Activated CD4-positive, alpha-beta T cell treated with anti-CD3 and anti-CD28 coated beads, Interleukin-2, amount 10 ng/mL, durations not matched to agents 7 days and 5 days (primary cell): ENCODE data around the gene TPD52L1. TPM values are rescaled to one million over a fixed set of nuclear protein-coding genes. Genes with fewer than 3 reads are reported as not detected.

Source experiments
- CTCF ChIA-PET: fragments of 350-600 bp; sonication (Branson Sonifier 250); formaldehyde crosslinking; loops from one replicate; lab custom pipeline; 2021; ENCODE audit warnings: antibody characterized with exemption; lab: Charles Lee
- POLR2A ChIA-PET: fragments of 350-600 bp; sonication (Branson Sonifier 250); formaldehyde crosslinking; loops from one replicate; lab custom pipeline; 2021; ENCODE audit warnings: antibody characterized with exemption; lab: Charles Lee
- DNase-seq: peaks from one replicate; pipeline ENCODE4 v3.0.0-alpha.2; 2020
- H3K27ac Mint-ChIP-seq: one replicate; pipeline ENCODE4 v1.8.0; 2021; ENCODE audit warnings: mild to moderate bottlenecking, moderate library complexity, mixed read lengths
- H3K27me3 Mint-ChIP-seq: one replicate; pipeline ENCODE4 v1.8.0; 2021; ENCODE audit warnings: mixed read lengths
- H3K36me3 Mint-ChIP-seq: one replicate; pipeline ENCODE4 v1.8.0; 2021; ENCODE audit warnings: low read depth, mixed read lengths
- H3K4me1 Mint-ChIP-seq: one replicate; pipeline ENCODE4 v1.8.0; 2021; ENCODE audit warnings: mixed read lengths
- H3K4me3 Mint-ChIP-seq: one replicate; pipeline ENCODE4 v1.8.0; 2021; ENCODE audit warnings: mild to moderate bottlenecking, moderate library complexity, mixed read lengths
- H3K9me3 Mint-ChIP-seq: one replicate; pipeline ENCODE4 v1.8.0; 2021; ENCODE audit warnings: mixed read lengths
- total RNA-seq, 2 experiments: library from RNA; stranded (reverse); gene quantifications; one replicate each; pipeline ENCODE4 v1.2.3, GENCODE V29; 2021

Gene TPD52L1
- total RNA-seq, 2 experiments from 2014 or later = not detected

DNA sequence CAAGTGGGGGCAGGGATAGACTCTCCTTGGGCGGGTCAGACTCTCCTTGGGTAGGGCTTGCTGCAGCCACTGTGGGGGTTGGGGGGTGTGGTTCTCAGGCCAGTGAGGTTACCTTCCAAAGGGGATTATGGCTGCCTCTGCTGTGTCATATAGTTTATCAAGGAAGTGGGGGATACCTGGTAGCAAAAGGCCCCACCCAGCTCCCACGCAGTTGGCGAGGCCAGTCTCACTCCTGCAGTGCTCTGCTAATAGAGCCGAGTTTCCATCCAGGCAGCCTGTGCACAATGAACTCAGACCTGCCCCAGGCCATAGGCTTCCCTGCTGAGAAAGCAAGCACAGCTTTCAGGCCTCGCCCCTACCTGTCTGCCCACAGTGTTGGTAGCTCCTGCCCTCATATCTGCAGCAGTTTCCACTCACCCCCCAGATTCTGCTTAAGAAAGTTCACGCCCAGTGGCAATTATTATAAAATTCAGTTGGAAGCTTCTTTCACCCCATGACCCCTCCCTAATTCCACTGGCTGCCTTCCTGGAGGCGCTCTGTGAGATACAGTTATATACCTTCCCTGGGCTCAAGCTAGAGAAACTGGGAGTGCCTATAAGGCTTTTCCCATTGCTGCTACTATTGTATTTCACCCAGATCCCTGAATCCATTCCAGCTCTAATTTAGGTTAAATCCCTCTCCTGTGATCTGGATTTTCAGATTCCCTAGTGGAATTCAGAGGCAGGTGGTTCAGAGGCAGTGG lies 92.1 kb downstream of the TPD52L1 start:
- Mint-ChIP-seq H3K36me3 (no peaks in the 10 kb centered on the region), H3K27me3 (peaks cover 21% of the 10 kb centered on the region), H3K9me3 (peaks cover 16% of the 10 kb centered on the region), H3K4me1 (no peaks in the 10 kb centered on the region), H3K27ac (no peak overlapping the region), H3K4me3 (no peak overlapping the region)
- no peak for DNase-seq
- ChIA-PET POLR2A (no interaction called here), CTCF (no interaction called here)

DNA sequence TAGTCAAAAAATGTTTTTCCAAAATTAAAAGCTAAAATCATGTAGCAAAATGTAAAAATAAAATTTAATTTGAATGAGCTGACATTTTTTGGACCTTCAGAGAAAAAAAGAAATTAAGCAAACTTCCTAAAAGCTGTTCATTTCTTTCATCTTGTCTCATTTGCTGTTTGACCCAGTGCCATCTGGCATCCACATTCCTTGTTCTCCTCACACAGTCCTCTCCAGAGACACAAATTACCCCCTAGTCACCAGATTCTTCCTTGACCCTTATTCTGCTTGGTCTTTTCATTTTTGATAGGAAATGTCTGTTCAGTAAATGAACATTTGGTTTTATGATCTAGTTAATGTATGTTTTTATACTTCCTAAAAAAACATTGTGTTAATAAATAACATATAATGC lies 93.0 kb downstream of the TPD52L1 start:
- ChIA-PET CTCF (no interaction called here), POLR2A (no interaction called here)
- Mint-ChIP-seq H3K36me3 (no peaks in the 10 kb centered on the region), H3K27me3 (peaks cover 20% of the 10 kb centered on the region), H3K4me3 (no peak overlapping the region), H3K27ac (no peak overlapping the region), H3K9me3 (peaks cover 10% of the 10 kb centered on the region), H3K4me1 (no peaks in the 10 kb centered on the region)
- no peak for DNase-seq

DNA sequence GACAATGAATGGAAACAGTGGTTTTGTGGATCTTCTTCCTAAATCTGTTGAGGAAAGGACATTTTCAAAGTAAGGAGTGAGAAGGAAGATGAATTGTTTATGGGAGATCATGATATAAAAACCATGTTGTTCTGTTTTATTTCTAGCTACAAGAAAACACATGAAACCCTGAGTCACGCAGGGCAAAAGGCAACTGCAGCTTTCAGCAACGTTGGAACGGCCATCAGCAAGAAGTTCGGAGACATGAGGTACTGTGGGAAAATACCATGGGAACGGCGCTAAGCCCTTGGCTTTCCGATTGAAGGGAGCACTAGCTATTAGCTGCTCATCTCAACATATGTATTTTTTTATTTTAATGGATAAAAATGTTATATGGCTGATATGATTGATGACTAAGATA lies 94.6 kb downstream of the TPD52L1 start:
- Mint-ChIP-seq H3K9me3 (peaks cover 1% of the 10 kb centered on the region), H3K27ac (no peak overlapping the region), H3K36me3 (no peaks in the 10 kb centered on the region), H3K4me3 (no peak overlapping the region), H3K27me3 (peaks cover 12% of the 10 kb centered on the region), H3K4me1 (no peaks in the 10 kb centered on the region)
- ChIA-PET CTCF (no interaction called here), POLR2A (no interaction called here)
- no peak for DNase-seq

DNA sequence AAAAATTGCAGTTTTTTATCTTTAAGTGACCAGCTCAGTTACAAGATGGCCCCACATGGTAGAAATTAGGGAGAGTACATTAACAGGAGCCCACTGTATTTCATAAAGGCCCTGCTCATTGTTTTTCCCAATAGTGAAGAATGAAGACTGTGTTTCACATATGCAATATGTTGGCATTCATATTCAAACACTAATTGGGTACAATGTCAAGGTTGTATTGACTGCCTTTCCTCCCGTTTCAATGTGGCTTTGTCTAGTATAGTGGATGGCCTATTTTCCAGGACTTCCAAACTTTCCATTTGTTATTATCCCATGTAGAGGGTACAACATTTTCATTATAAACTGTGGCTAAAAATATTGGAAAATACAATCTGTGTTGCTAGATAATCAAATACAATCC lies 96.9 kb downstream of the TPD52L1 start:
- H3K27ac Mint-ChIP-seq = no peak overlapping the region
- no peak for DNase-seq
- no peaks in the 10 kb centered on the region for H3K9me3 Mint-ChIP-seq
- ChIA-PET CTCF (no interaction called here), POLR2A (no interaction called here)
- H3K36me3 Mint-ChIP-seq = no peaks in the 10 kb centered on the region
- peaks cover 11% of the 10 kb centered on the region for H3K27me3 Mint-ChIP-seq
- no peaks in the 10 kb centered on the region for H3K4me1 Mint-ChIP-seq
- no peak overlapping the region for H3K4me3 Mint-ChIP-seq

GRCh38 chr6:125251516-125252220 lies 98.1 kb downstream of the TPD52L1 start:
- Mint-ChIP-seq H3K9me3 (no peaks in the 10 kb centered on the region), H3K4me3 (no peak overlapping the region), H3K27me3 (peaks cover 9% of the 10 kb centered on the region), H3K27ac (no peak overlapping the region), H3K4me1 (no peaks in the 10 kb centered on the region), H3K36me3 (no peaks in the 10 kb centered on the region)
- ChIA-PET CTCF (no interaction called here), POLR2A (no interaction called here)
- no peak for DNase-seq

GRCh38 chr6:125252891-125253290 lies 99.3 kb downstream of the TPD52L1 start:
- Mint-ChIP-seq H3K36me3 (no peaks in the 10 kb centered on the region), H3K4me3 (no peak overlapping the region), H3K4me1 (no peaks in the 10 kb centered on the region), H3K9me3 (no peaks in the 10 kb centered on the region), H3K27ac (no peak overlapping the region), H3K27me3 (peaks cover 5% of the 10 kb centered on the region)
- ChIA-PET CTCF (no interaction called here), POLR2A (no interaction called here)
- DNase-seq = no peak

DNA sequence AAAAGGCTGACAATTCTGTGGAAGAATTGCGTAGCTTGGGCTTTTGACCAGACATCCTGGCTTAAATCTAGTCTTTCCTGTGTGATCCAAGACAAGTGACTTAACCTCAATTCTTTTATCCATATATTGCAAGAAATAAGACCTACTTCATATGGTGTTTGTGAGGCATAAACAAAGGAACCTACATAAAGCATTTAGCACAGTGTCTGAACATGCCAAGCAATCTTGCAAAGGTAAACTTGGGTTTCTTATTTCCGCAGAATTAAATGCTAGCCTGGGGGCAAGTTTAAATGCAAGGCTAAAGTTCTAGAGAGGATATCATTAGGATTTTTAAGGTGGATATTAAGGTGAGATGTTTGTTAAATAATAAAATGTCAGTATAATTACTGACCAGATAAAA lies 100.3 kb downstream of the TPD52L1 start:
- Mint-ChIP-seq H3K27me3 (peaks cover 2% of the 10 kb centered on the region), H3K9me3 (no peaks in the 10 kb centered on the region), H3K36me3 (no peaks in the 10 kb centered on the region), H3K4me1 (no peaks in the 10 kb centered on the region), H3K4me3 (no peak overlapping the region), H3K27ac (no peak overlapping the region)
- no peak for DNase-seq
- ChIA-PET POLR2A (no interaction called here), CTCF (no interaction called here)

DNA sequence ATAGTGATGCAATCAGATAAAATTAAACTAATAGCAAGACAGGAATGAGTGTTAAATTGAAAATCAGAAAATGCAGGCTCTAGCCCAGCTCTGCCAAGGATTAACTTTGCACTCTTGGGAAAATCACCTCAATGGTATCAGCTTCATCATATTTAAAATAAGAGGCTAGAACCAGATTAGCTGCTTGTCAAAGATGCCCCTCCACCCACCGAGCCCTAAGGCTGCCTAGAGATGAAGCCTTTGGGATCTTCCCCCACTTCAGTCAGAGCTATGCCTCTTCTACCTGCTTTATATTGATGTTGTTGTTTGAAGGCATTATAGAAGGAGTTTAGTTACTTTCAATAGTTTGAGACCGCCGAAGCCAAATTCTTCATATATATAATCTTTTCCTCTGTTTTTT lies 100.7 kb downstream of the TPD52L1 start:
- H3K4me3 Mint-ChIP-seq = no peak overlapping the region
- POLR2A ChIA-PET = no interaction called here
- H3K27me3 Mint-ChIP-seq = peaks cover 2% of the 10 kb centered on the region
- no peaks in the 10 kb centered on the region for H3K9me3 Mint-ChIP-seq
- CTCF ChIA-PET = no interaction called here
- H3K4me1 Mint-ChIP-seq = no peaks in the 10 kb centered on the region
- H3K36me3 Mint-ChIP-seq = no peaks in the 10 kb centered on the region
- no peak for DNase-seq
- H3K27ac Mint-ChIP-seq = no peak overlapping the region

DNA sequence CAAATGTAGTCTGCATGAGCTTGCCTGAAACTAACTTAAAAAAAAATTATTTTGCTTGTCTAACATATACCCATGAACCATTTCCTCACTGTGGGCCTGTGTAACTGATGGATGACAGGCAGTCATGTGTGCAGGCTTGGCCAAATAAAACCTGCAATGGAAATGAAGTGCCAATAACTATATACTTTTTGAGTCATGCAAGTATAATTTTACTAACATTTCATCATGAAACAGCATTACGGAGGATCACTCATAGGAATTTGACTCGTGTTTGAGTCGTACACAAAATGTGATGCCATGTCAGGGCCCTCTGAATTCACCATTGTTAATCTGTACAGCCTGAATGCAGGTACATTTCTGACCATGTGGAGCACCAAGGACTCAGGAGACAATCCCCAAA lies 101.6 kb downstream of the TPD52L1 start:
- H3K36me3 Mint-ChIP-seq = no peaks in the 10 kb centered on the region

DNA sequence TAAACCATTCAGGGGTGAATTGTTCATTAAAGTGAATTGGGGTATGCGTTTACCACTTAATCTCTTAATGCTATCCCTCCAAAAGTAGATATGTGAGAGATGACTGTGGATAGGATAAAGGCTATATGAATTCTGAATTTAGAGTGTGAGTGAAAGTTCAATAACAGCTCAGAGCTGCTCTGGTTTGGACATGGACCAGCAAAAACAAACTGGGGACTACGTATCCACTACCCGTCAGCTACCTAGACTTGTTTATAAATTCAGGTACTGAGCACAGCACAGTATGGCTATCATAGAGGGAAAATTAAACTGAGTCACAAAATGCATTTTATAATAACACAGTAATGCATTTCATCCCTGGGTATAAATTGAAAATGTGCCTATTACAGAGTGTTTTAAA lies 103.8 kb downstream of the TPD52L1 start:
- Mint-ChIP-seq H3K9me3 (no peaks in the 10 kb centered on the region), H3K4me1 (no peaks in the 10 kb centered on the region), H3K27ac (no peak overlapping the region), H3K36me3 (no peaks in the 10 kb centered on the region), H3K4me3 (no peak overlapping the region), H3K27me3 (no peaks in the 10 kb centered on the region)
- CTCF ChIA-PET = no interaction called here
- no peak for DNase-seq
- POLR2A ChIA-PET = no interaction called here

More for the DNA sequence above, 101.6 kb downstream of the TPD52L1 start:
- POLR2A ChIA-PET = no interaction called here
- H3K4me1 Mint-ChIP-seq = no peaks in the 10 kb centered on the region
- no peaks in the 10 kb centered on the region for H3K27me3 Mint-ChIP-seq
- no peak overlapping the region for H3K4me3 Mint-ChIP-seq
- H3K9me3 Mint-ChIP-seq = no peaks in the 10 kb centered on the region
- CTCF ChIA-PET = no interaction called here
- no peak overlapping the region for H3K27ac Mint-ChIP-seq
- DNase-seq = no peak

DNA sequence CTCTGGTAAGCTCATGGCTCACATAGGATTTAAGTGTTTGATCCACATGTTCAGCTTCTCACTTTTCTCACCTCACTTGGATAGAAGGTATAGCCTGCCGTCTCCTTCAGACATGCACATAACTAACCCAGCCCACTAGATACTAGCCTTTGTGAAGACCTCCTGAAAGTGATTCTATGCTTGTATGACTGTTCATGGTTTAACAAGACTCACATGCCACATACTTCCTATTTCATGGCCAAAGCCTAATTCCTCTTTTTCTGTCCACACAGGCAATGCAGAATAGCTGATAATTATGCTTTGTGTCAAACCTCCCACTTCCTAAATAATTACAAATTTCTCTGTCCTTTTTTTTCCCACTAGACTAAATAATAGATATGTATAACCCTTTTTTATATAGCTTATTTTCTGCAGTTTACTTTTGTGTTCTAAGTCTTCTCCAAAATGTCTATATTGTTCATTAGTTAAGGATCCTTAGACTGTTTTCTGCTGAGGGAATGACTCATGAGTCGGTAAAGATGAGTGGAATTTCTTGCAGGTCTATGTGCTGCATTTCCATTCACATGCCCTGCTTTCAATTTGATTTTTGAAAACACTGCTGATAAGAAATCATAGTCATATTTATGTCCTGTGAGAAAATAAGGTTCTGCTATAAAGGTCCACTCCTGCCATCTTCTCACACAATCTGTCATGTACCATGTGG lies 105.2 kb downstream of the TPD52L1 start:
- H3K27me3 Mint-ChIP-seq = no peaks in the 10 kb centered on the region
- no peaks in the 10 kb centered on the region for H3K9me3 Mint-ChIP-seq
- no peak overlapping the region for H3K4me3 Mint-ChIP-seq
- CTCF ChIA-PET = no interaction called here
- no peaks in the 10 kb centered on the region for H3K4me1 Mint-ChIP-seq
- no peaks in the 10 kb centered on the region for H3K36me3 Mint-ChIP-seq
- POLR2A ChIA-PET = no interaction called here
- no peak overlapping the region for H3K27ac Mint-ChIP-seq
- DNase-seq = no peak

GRCh38 chr6:125259354-125259736 lies 105.8 kb downstream of the TPD52L1 start:
- POLR2A ChIA-PET = no interaction called here
- H3K4me1 Mint-ChIP-seq = no peaks in the 10 kb centered on the region
- CTCF ChIA-PET = no interaction called here

More at GRCh38 chr6:125259354-125259736, 105.8 kb downstream of the TPD52L1 start:
- Mint-ChIP-seq H3K36me3 (no peaks in the 10 kb centered on the region), H3K27me3 (no peaks in the 10 kb centered on the region), H3K4me3 (no peak overlapping the region), H3K27ac (no peak overlapping the region), H3K9me3 (no peaks in the 10 kb centered on the region)
- DNase-seq = no peak
